ENCODE results near the gene CRADD. TPM values are rescaled to one million over a fixed set of nuclear protein-coding genes. Genes with fewer than 3 reads are reported as not detected.
"Not testable (repeated sequence)": the region's sequence is repeated elsewhere in the genome, so short reads cannot be mapped to it uniquely, and the experiment has no call there.

CRADD gene
- total RNA-seq, 2 donors from 2014 or later: 27.2 to 75.2 TPM

GRCh38 chr12:93883436-93884154 is 206.4 kb downstream of the CRADD start:
- Histone ChIP-seq H3K36me3 (replicated peaks in 1 of 2; ENCODE audit: insufficient read depth in 1 of 2, low read depth in 2 of 2) (no peaks in the 10 kb centered on the region), H3K4me3 (no peak overlapping the region), H3K27ac (no peak overlapping the region), H3K27me3 (no peaks in the 10 kb centered on the region), H3K4me1 (no peaks in the 10 kb centered on the region), H3K9me3 (no peaks in the 10 kb centered on the region)
- DNase-seq: no peak
- 75 to 83% methylated on average over 2 of the region's 2 CpGs for WGBS, 2 donors
- TF ChIP-seq POLR2A (IDR thresholded peaks at IDR 0.05) (no peak), CTCF (IDR thresholded peaks at IDR 0.05) (no peak)
- no peak for ATAC-seq
- intact Hi-C loops (cut with DNase I): no loop called here

DNA sequence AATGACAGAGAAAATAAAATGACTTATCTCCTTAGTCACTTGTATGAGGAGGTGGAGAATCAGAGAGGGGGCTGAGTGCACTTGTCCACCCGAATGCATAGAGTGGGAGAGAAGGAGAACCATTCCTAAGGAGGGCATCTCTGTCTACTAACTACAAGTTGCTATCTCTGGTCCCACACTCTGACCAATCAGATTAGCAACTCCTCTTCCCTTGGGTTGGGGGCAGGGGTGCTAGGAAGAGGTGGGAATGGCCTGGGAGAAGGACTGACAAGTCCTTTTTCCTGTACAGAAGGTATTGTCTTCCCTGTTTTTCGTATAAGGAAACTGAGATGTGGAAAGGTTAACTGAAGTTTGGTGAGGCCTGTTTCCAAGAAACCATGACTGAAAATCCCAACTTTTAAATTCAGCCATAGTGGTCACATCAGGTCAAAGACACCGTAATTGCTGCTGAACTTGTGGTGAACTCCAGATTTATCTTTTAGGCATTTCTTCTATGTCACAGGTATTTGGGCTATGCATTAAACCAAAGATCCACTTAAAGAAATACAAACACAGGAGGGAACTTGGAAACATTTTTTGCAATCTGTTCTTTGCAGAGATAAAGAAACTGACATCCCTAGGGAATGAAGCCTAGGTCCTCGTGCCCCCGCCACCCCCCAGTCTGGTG is 207.8 kb downstream of the CRADD start:
- WGBS, 2 donors: 79 to 87% methylated on average over 5 of the region's 5 CpGs

DNA sequence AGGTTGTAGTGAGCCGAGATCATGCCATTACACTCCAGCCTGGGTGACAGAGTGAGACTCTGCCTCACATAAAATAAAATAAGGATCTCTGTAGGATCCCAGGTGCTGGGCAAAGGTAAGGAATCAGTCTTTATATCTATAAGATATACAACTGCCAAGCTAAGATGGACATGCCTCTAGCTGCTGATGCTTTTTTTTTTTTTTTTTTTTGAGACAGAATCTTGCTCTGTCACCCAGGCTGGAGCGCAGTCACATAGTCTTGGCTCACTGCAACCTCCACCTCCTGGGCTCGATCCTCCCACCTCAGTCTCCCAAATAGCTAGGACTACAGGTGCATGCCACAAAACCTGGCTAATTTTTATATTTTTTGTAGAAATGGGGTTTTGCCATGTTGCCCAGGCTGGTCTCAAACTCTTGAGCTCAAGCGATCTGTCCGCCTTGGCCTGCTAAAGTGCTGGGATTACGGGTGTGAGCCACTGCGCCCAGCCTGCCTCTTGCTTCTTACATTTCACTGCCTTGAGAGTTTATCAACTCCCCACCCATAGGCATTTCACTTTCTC is 208.9 kb downstream of the CRADD start:
- H3K27me3 ChIP-seq; H3K4me1 ChIP-seq; H3K4me3 ChIP-seq; ATAC-seq; intact Hi-C loops (cut with DNase I); H3K9me3 ChIP-seq; H3K36me3 ChIP-seq (replicated peaks in 1 of 2; ENCODE audit: insufficient read depth in 1 of 2, low read depth in 2 of 2); DNase-seq; H3K27ac ChIP-seq: not testable (repeated sequence)
- 95 to 97% methylated on average over 7 of the region's 7 CpGs for WGBS, 2 donors

More for the DNA sequence above, 207.8 kb downstream of the CRADD start:
- TF ChIP-seq CTCF (IDR thresholded peaks at IDR 0.05) (no peak), POLR2A (IDR thresholded peaks at IDR 0.05) (no peak)
- no peaks in the 10 kb centered on the region for H3K27me3 ChIP-seq
- DNase-seq (no peak), ATAC-seq (no peak)
- no peaks in the 10 kb centered on the region for H3K9me3 ChIP-seq
- intact Hi-C loops (cut with DNase I): no loop called here
- no peaks in the 10 kb centered on the region for H3K36me3 ChIP-seq (replicated peaks in 1 of 2; ENCODE audit: insufficient read depth in 1 of 2, low read depth in 2 of 2)
- H3K4me1 ChIP-seq: no peaks in the 10 kb centered on the region
- H3K4me3 ChIP-seq: no peak overlapping the region
- no peak overlapping the region for H3K27ac ChIP-seq

DNA sequence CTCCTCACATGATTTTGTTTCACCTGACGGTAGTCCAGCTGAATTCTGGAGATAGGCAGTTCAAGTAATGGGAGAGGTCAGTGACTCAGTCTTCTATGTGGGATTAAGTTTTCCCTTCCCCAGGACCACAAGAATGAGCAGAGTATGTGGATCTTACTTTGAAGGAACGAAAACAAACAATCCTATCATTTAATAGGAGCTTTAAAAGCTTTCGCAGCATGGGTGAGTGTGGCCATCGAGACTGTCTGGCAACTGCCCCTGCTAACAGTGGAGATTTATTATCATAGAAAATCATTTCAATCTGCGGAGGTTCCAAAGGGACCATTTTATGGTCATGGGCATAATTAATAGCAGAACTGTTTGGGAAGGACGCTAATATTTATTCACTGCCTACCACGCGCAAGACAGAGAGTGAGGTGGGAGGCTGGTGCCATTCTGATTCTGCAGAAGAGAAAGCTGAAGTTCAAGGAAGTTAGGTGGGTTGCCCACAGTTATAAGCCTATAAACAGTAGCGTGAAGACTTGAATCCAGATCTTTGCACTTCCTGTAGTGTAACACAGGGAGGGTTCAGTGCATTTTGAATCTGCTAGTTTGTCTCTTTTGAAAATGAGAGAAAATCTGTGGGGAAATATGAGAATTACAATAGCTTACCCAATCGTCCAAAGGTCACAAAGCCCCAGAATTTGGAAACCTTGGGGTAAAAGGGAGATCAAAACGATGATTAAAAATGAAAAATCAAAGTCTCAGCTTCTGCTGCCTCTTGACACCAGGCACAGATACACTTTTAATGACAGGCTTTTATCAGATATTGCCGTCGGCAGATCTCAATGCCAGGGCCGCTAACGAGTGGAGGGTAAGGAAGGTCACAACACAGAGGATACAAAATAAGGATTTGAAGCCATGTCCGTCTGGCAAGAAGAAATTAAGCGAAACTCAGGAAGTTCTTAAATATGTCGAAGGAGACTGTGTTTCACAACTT is 209.6 kb downstream of the CRADD start:
- DNase-seq: no peak
- Histone ChIP-seq H3K27me3 (no peaks in the 10 kb centered on the region), H3K4me1 (no peaks in the 10 kb centered on the region), H3K9me3 (no peaks in the 10 kb centered on the region), H3K4me3 (no peak overlapping the region), H3K27ac (no peak overlapping the region), H3K36me3 (replicated peaks in 1 of 2; ENCODE audit: insufficient read depth in 1 of 2, low read depth in 2 of 2) (no peaks in the 10 kb centered on the region)
- intact Hi-C loops (cut with DNase I): no loop called here
- TF ChIP-seq POLR2A (IDR thresholded peaks at IDR 0.05): no peak
- 75 to 80% methylated on average over 18 of the region's 18 CpGs for WGBS, 2 donors
- ATAC-seq: no peak

DNA sequence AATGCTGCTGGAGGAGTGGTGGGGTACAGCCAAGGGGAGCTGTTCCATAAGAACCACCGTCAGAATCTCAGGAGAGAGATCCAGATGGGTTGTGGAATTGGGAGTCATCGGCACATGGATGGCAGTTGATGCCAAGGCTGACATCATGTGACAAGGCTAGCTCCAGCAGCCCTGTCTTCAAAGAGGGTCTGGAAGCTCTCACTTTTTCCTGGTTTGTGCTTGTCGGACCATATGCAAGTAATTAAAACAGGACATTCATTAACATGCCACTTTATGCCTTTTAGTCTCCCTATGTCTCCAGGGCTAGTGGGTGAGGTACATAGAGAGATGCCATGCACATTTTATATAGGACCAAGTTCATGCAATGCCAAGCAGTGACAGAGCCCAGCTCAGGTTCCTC is 211.8 kb downstream of the CRADD start:
- DNase-seq (no peak), ATAC-seq (no peak)
- H3K27me3 ChIP-seq: no peaks in the 10 kb centered on the region
- 71 to 92% methylated on average over 3 of the region's 3 CpGs for WGBS, 2 donors
- TF ChIP-seq POLR2A (IDR thresholded peaks at IDR 0.05): no peak
- no peak for TF ChIP-seq CTCF (IDR thresholded peaks at IDR 0.05)
- intact Hi-C loops (cut with DNase I): no loop called here
- H3K4me3 ChIP-seq: no peak overlapping the region
- no peaks in the 10 kb centered on the region for H3K36me3 ChIP-seq (replicated peaks in 1 of 2; ENCODE audit: insufficient read depth in 1 of 2, low read depth in 2 of 2)
- no peaks in the 10 kb centered on the region for H3K9me3 ChIP-seq
- no peak overlapping the region for H3K27ac ChIP-seq
- peaks cover 8% of the 10 kb centered on the region for H3K4me1 ChIP-seq

All from body of pancreas (tissue), 4 donors.